Erythroblast (primary cell): Measurements from ENCODE around the gene FRAS1.

Experiments
- DNase-seq, 2 experiments: peaks; one replicate each; lab custom pipeline; 2025; lab: John Stamatoyannopoulos, UW
- GATA1 ChIP-seq: IDR thresholded peaks from 2 replicates; pipeline ENCODE4 v1.6.1; 2011; ENCODE audit warnings: low read depth, mild to moderate bottlenecking, control low read depth, low read length, moderate library complexity
- POLR2A ChIP-seq: IDR thresholded peaks from 2 replicates; pipeline ENCODE4 v1.6.1; 2011; ENCODE audit warnings: mild to moderate bottlenecking, low read length

FRAS1 gene

GRCh38 chr4:78354782-78355181 is 297.7 kb downstream of the FRAS1 start:
- no peak for TF ChIP-seq POLR2A
- no peak for TF ChIP-seq GATA1
- no peak for DNase-seq

DNA sequence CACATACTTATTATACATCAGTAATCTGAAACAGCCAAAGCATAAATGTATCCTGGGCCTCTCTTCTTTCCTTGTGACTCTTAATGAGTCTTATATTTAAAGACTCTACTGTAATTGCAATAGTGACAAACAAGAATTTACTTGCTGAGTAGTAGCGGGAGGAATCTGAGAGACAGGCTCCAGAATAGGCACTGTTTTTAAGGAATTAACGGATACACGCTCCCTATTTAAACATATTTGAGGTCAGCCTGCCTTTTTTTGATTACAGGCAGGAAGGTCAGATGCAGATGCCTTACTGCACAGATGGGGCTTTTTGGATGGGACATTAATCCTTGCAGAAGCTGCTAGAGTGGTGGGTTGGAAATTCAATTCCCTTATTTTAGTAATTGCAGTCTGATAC is 298.2 kb downstream of the FRAS1 start:
- TF ChIP-seq GATA1 (no peak), POLR2A (no peak)
- no peak for DNase-seq

DNA sequence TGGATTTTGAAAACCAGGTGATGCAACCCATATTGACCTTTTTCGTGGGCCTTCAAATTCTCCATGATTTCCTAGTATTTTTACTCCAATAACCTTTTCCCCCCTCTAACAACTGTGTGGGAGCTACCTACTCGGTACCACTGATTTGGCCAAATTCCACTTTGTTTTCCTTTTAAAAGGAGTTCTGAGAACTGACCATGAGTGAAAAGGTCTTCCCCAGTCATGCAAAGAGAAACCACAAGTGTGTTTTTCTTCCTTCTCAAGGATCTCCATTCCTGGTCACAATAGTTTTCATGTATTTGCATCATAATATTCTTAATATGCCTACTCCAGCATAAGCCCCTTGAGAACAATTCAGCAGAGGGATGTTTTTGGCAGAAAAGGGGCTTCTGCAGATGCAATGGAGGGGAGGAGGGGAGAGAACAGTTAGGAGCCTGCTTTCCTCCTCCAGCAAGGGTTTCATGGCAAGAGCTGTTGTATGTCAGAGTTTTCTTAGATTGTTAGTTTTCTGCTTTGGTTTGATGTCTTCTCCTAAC is 299.2 kb downstream of the FRAS1 start:
- no peak for TF ChIP-seq POLR2A
- no peak for TF ChIP-seq GATA1
- no peak for DNase-seq

DNA sequence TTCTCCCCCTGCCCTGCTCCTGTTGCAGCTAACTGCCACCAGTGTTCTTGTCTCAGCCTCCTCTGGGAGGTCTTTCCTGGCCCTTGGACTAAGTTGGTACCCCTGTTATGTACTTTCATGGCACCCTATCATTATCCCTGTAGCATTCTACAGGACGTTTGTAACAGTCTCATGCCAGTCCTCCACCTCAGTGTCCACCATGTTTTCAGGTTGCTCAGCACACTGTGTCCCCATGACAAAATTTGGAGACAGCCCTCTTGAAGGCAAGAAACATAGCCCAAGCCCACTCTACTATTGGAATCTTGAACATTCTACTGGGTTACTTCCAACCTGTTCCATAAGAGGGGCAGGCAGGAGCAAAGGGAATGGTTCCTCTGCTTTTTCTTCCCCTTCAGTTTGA is 300.0 kb downstream of the FRAS1 start:
- DNase-seq: no peak
- TF ChIP-seq GATA1 (no peak), POLR2A (no peak)

DNA sequence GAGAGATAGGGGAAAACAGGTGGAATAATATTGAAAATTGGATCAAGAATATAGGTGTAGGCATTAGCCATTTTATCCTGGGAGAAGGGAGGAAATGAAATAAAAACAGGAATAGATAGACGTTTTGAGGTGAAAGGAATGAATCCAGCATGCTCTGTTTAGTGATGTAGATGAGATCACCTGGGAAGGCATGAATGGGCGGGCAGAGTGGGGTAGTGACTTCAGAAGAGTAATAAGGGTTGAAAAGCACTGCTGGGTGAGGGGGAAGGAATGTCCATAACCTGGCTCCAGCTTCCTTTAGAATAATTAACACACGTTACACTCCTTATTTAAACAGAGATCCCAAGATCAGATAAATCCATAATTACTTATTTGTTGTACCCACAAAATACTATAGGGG is 303.3 kb downstream of the FRAS1 start:
- no peak for DNase-seq
- no peak for TF ChIP-seq GATA1
- no peak for TF ChIP-seq POLR2A

- no peak for DNase-seq
- TF ChIP-seq POLR2A: no peak
- no peak for TF ChIP-seq GATA1
Observed at GRCh38 chr4:78361621-78362120, 304.5 kb downstream of the FRAS1 start.

DNA sequence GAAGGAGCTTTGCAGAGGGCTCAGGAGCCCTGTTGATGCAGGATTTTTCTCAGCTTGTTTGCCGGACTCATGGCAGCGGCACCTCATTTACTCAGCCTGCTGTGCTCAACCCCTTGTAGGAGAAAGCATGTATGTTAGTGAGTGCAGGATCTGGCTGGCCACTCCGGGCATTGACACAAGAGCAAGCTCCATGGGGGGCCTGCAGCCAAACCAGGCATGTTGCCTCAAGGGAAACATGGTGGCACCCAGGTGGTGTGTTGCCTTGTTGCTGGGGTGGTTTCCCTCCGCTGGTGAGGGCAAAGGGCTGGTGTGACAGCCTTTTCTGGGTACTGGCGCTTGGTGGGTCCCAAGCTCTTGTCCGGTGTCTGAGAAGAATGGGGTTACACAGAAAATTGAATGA is 305.2 kb downstream of the FRAS1 start:
- TF ChIP-seq POLR2A (no peak), GATA1 (no peak)
- DNase-seq: no peak

DNA sequence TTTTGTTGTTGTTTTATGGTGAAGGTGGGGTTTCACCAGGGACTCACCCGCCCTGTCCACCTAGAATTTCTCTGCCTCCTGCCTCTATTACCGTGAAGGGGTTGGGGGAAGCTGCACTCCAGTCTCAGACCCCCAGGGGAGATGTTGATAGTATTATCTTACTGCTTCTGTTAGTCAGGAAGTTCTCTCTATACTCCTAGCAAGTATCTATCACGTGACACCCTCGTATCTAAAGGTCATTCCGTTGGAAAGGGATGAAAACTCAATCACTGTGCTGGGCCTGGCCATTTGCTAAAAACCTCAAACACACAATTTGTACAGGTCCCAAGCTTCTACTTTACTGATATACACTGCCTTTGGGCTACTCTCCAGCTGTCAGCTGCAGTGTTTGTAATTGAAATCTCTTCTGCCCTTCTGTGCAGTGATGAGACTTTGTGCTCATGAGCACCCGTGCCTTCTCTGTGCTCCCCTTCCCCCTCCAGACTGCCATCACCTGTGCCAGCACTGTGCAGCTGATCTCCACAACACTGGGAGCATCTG is 306.0 kb downstream of the FRAS1 start:
- no peak for DNase-seq
- no peak for TF ChIP-seq GATA1
- TF ChIP-seq POLR2A: no peak

DNA sequence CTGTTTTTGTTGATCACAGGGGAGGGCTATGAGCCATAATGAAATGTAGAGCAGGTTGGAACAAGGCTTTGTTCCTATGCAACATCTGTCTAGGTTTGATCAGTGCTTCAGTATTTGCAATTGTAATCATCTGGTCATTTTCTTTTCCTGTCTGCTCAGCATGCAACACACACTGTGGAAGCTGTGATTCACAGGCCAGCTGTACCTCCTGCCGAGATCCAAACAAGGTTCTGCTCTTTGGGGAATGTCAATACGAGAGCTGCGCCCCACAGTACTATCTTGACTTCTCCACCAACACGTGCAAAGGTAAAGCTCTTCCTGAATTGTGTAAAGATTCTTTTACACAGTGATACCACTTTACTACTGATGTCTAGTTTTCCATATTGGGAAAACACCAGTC is 312.6 kb downstream of the FRAS1 start:
- TF ChIP-seq GATA1: no peak
- no peak for TF ChIP-seq POLR2A
- no peak for DNase-seq

GRCh38 chr4:78370631-78371372 is 313.7 kb downstream of the FRAS1 start:
- TF ChIP-seq GATA1: no peak
- TF ChIP-seq POLR2A: no peak
- DNase-seq: no peak

DNA sequence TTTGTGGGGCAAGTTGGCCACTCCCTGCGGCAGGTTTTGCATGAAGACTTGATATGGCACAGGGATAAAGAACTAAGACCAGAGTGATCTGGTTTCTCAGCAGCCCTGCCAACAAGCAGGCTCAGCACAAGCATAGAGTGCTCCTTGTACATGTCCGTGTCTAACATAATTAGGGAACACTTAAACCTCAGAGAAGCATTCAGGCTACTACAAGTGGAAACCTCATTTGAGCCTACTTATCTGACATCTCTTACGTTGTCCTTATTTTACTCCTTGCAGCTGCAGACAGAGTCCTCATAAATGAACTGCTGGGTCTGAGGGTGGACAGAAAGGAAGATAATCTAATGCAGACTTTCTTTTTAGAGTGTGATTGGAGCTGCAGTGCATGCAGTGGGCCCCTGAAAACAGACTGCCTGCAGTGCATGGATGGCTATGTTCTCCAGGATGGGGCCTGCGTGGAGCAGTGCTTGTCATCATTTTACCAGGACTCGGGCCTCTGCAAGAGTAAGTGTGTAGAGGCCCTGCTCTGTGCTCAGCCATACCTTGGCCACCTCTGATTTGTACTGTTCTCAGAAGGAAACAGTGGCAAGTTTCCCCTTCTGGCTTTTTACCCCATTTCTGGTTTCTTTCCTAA is 315.3 kb downstream of the FRAS1 start:
- TF ChIP-seq POLR2A: no peak
- no peak for TF ChIP-seq GATA1

GRCh38 chr4:78377555-78377954 is 320.4 kb downstream of the FRAS1 start:
- TF ChIP-seq POLR2A (no peak), GATA1 (no peak)
- no peak for DNase-seq

More for the DNA sequence above, 315.3 kb downstream of the FRAS1 start:
- DNase-seq: no peak

- DNase-seq: no peak
- no peak for TF ChIP-seq POLR2A
- TF ChIP-seq GATA1: no peak
Observed at GRCh38 chr4:78379040-78379439, 321.9 kb downstream of the FRAS1 start.
